Measurements from ENCODE around the gene NDUFA3. TPM values are rescaled to one million over a fixed set of nuclear protein-coding genes. Genes with fewer than 3 reads are reported as not detected.
"Not testable (repeated sequence)": the region's sequence is repeated elsewhere in the genome, so short reads cannot be mapped to it uniquely, and the experiment has no call there.

The NDUFA3 gene
- total and polyA plus RNA-seq, 11 donors = 32.2 to 1,519 (median 299) TPM

GRCh38 chr19:54081032-54081431 is 21.6 kb upstream of the NDUFA3 start, which contains the start of gene TARM1:
Gene TARM1 (minus strand): TSS chr19:54081365. CDS start chr19:54081340, 25 bp downstream.
- TF ChIP-seq POLR2A (IDR thresholded peaks at IDR 0.05) = no peak
- TF ChIP-seq CTCF (IDR thresholded peaks at IDR 0.05) = no peak
- intact Hi-C loops (cut with DNase I) = no loop called here
- Histone ChIP-seq H3K4me1 (no peaks in the 10 kb centered on the region), H3K27me3 (peaks cover 0 to 4% (median 0%) of the 10 kb centered on the region in 9 donors), H3K36me3 (no peaks in the 10 kb centered on the region), H3K4me3 (no peak within 1 kb of the TSS), H3K9me3 (peaks cover 0 to 19% (median 6%) of the 10 kb centered on the region in 12 donors), H3K27ac (no peak within 1 kb of the TSS)
- DNase-seq = no peak
- no peak for ATAC-seq
- WGBS, 4 donors = 72 to 86% (median 84%) methylated on average over 7 of the region's 7 CpGs

GRCh38 chr19:54084410-54084809 is 18.2 kb upstream of the NDUFA3 start:
- ATAC-seq (no peak), DNase-seq (no peak)
- intact Hi-C loops (cut with DNase I) = no loop called here
- no peak overlapping the region for H3K27ac ChIP-seq
- H3K4me3 ChIP-seq = no peak overlapping the region
- H3K27me3 ChIP-seq = peaks cover 0 to under 1% (median 0%) of the 10 kb centered on the region in 9 donors
- H3K4me1 ChIP-seq = no peaks in the 10 kb centered on the region
- no peaks in the 10 kb centered on the region for H3K36me3 ChIP-seq
- peaks cover 0 to 19% (median 6%) of the 10 kb centered on the region in 12 donors for H3K9me3 ChIP-seq
- TF ChIP-seq CTCF (IDR thresholded peaks at IDR 0.05) = no peak
- no peak for TF ChIP-seq POLR2A (IDR thresholded peaks at IDR 0.05)
- WGBS, 4 donors = 75 to 88% (median 87%) methylated on average over 3 of the region's 3 CpGs

GRCh38 chr19:54094426-54095000 is 8.1 kb upstream of the NDUFA3 start:
- Histone ChIP-seq H3K4me1 (peaks cover 0 to 16% (median 5%) of the 10 kb centered on the region in 12 donors), H3K27me3 (peaks cover 0 to 48% (median 14%) of the 10 kb centered on the region in 9 donors), H3K36me3 (no peaks in the 10 kb centered on the region), H3K27ac (no peak overlapping the region), H3K9me3 (no peaks in the 10 kb centered on the region), H3K4me3 (no peak overlapping the region)
- TF ChIP-seq POLR2A (IDR thresholded peaks at IDR 0.05) = no peak
- no peak for TF ChIP-seq CTCF (IDR thresholded peaks at IDR 0.05)
- intact Hi-C loops (cut with DNase I) = no loop called here
- no peak for ATAC-seq
- no peak for DNase-seq
- WGBS, 4 donors = 82 to 87% (median 85%) methylated on average over 17 of the region's 17 CpGs

- Histone ChIP-seq H3K9me3 (no peaks in the 10 kb centered on the region), H3K27me3 (peaks cover 0 to 48% (median 14%) of the 10 kb centered on the region in 9 donors), H3K4me3 (peak overlapping the region in 9 of 12 donors; percentile 27 to 57 (median 35)), H3K4me1 (peaks cover 0 to 16% (median 5%) of the 10 kb centered on the region in 12 donors), H3K27ac (no peak overlapping the region), H3K36me3 (no peaks in the 10 kb centered on the region)
- ATAC-seq (no peak), DNase-seq (no peak)
- intact Hi-C loops (cut with DNase I) = no loop called here
- whole genome bisulfite sequencing, 4 donors = 66 to 72% (median 70%) methylated on average over 18 to 22 of the region's 22 CpGs
- TF ChIP-seq CTCF (IDR thresholded peaks at IDR 0.05) (no peak), POLR2A (IDR thresholded peaks at IDR 0.05) (no peak)
Measured at GRCh38 chr19:54095136-54095858, 7.4 kb upstream of the NDUFA3 start.

GRCh38 chr19:54095859-54096616 is 6.6 kb upstream of the NDUFA3 start:
- peaks cover 0 to 16% (median 5%) of the 10 kb centered on the region in 12 donors for H3K4me1 ChIP-seq
- intact Hi-C loops (cut with DNase I); H3K36me3 ChIP-seq; H3K27ac ChIP-seq; H3K9me3 ChIP-seq: not testable (repeated sequence)
- ATAC-seq (peak in 3 of 4 donors; percentile 61 to 76 (median 74)), DNase-seq (peak in 3 of 5 donors; percentile 48 to 80 (median 51))
- H3K4me3 ChIP-seq = peak overlapping the region in 9 of 12 donors; percentile 27 to 57 (median 35)
- peaks cover 0 to 48% (median 14%) of the 10 kb centered on the region in 9 donors for H3K27me3 ChIP-seq
- WGBS, 4 donors = 0 to 1% (median 0%) methylated on average over 16 to 46 of the region's 46 CpGs

Measured in heart left ventricle (tissue), 16 donors.